Endothelial cell of umbilical vein (primary cell): ENCODE results near the gene ANKRD28. TPM values are rescaled to one million over a fixed set of nuclear protein-coding genes. Genes with fewer than 3 reads are reported as not detected.

Experiments
- BruUV-seq: library from RNA; stranded (reverse); fragments of 400-500 nt; replicated peaks from 2 replicates; lab custom pipeline; 2021; lab: Mats Ljungman, UMichigan
- CTCF ChIA-PET: fragments of 300-600, 350-600 bp; sonication (Branson Sonifier 250); formaldehyde crosslinking; loops from one replicate; lab custom pipeline; 2021; ENCODE audit warnings: antibody characterized with exemption, inconsistent platforms; lab: Charles Lee
- POLR2A ChIA-PET: fragments of 300-600, 350-600 bp; sonication (Branson Sonifier 250); formaldehyde crosslinking; loops from one replicate; lab custom pipeline; 2021; ENCODE audit warnings: antibody characterized with exemption, inconsistent platforms; lab: Charles Lee
- DNase-seq: peaks from one replicate; pipeline ENCODE4 v3.0.0-alpha.2; 2011; ENCODE audit warnings: low read depth, low spot score
- FAIRE-seq: peaks from 2 replicates; lab custom pipeline; 2011; peaks lifted over from hg19 to GRCh38; lab: Jason Lieb, UNC
- H2AFZ ChIP-seq: 2 replicates; pipeline ENCODE4 v1.6.0; 2012; ENCODE audit warnings: low read depth, low read length, control low read depth, inconsistent platforms
- H3K27ac ChIP-seq: 2 replicates; pipeline ENCODE4 v1.5.1; 2011; ENCODE audit warnings: low read depth, mild to moderate bottlenecking, control low read depth, low read length, moderate library complexity; ENCODE audit not compliant: insufficient read depth
- H3K27me3 ChIP-seq, 2 experiments: 2 replicates each; pipeline versions ENCODE4 v1.6.0 to v1.6.1; 2011; ENCODE audit warnings: low read length in 2 of 2, mixed read lengths in 1 of 2; ENCODE audit not compliant: control insufficient read depth in 2 of 2, insufficient read depth in 2 of 2
- H3K36me3 ChIP-seq, 2 experiments: 2 replicates in 1 of 2; 3 replicates in 1 of 2; pipeline ENCODE4 v1.5.1; 2011; ENCODE audit warnings: low read length in 2 of 2, mild to moderate bottlenecking in 1 of 2, moderate library complexity in 1 of 2; ENCODE audit not compliant: control insufficient read depth in 2 of 2, insufficient read depth in 2 of 2; ENCODE audit errors: extremely low read depth in 1 of 2
- H3K4me1 ChIP-seq: 3 replicates; pipeline ENCODE4 v1.5.1; 2011; ENCODE audit warnings: mild to moderate bottlenecking, low read length; ENCODE audit not compliant: control insufficient read depth, insufficient read depth; ENCODE audit errors: extremely low read depth
- H3K4me2 ChIP-seq: 2 replicates; pipeline ENCODE4 v1.6.1; 2011; ENCODE audit warnings: low read length, control low read depth, mixed read lengths; ENCODE audit not compliant: insufficient read depth
- H3K4me3 ChIP-seq, 3 experiments: fragments of 200-600 bp in 1 of 3; sonication (generic), shearing (Covaris generic) in 1 of 3; replicated peaks in 1 of 3; 2 replicates each; pipeline ENCODE4 v1.5.1; 2011 to 2016; ENCODE audit warnings: control low read depth in 3 of 3, low read length in 3 of 3, mild to moderate bottlenecking in 2 of 3, inconsistent platforms in 1 of 3, low read depth in 1 of 3, moderate library complexity in 1 of 3; ENCODE audit not compliant: insufficient read depth in 1 of 3
- H3K79me2 ChIP-seq: 2 replicates; pipeline ENCODE4 v1.6.0; 2012; ENCODE audit warnings: low read length, inconsistent platforms; ENCODE audit not compliant: control insufficient read depth, insufficient read depth
- H3K9ac ChIP-seq: replicated peaks from 2 replicates; pipeline ENCODE3; 2011; ENCODE audit warnings: low read length, control low read depth; ENCODE audit not compliant: insufficient read depth; ENCODE audit errors: extremely low read depth
- H3K9me1 ChIP-seq: replicated peaks from 3 replicates; pipeline ENCODE4 v1.6.0; 2011; ENCODE audit warnings: mild to moderate bottlenecking, low read length; ENCODE audit not compliant: control insufficient read depth, insufficient read depth; ENCODE audit errors: extremely low read depth
- H3K9me3 ChIP-seq: replicated peaks from 2 replicates; pipeline ENCODE4 v1.5.1; 2012; ENCODE audit warnings: low read length, inconsistent platforms; ENCODE audit not compliant: control insufficient read depth, insufficient read depth
- H4K20me1 ChIP-seq: replicated peaks from 2 replicates; pipeline ENCODE3; 2011; ENCODE audit warnings: mild to moderate bottlenecking, low read length; ENCODE audit not compliant: control insufficient read depth, insufficient read depth; ENCODE audit errors: extremely low read depth
- CTCF ChIP-seq, 2 donors: IDR thresholded peaks; 1 replicate in 1 of 2; 2 replicates in 1 of 2; pipeline ENCODE4 v1.5.1; 2011; ENCODE audit warnings: low read length in 2 of 2, mild to moderate bottlenecking in 2 of 2, moderate library complexity in 2 of 2, control low read depth in 1 of 2, inconsistent platforms in 1 of 2, low read depth in 1 of 2; ENCODE audit not compliant: insufficient read depth in 1 of 2; ENCODE audit errors: extremely low read depth in 1 of 2
- EZH2 ChIP-seq: IDR thresholded peaks from 2 replicates; pipeline ENCODE4 v1.6.1; 2012; ENCODE audit warnings: borderline replicate concordance, low read depth, mild to moderate bottlenecking, moderate library complexity, low read length, inconsistent platforms; ENCODE audit not compliant: severe bottlenecking
- FOS ChIP-seq: IDR thresholded peaks from 2 replicates; pipeline ENCODE4 v1.6.1; 2011; ENCODE audit warnings: mild to moderate bottlenecking, low read length, moderate library complexity, borderline replicate concordance; ENCODE audit not compliant: insufficient read depth
- GATA2 ChIP-seq: IDR thresholded peaks from 2 replicates; pipeline ENCODE4 v1.7.0; 2011; ENCODE audit warnings: low read depth, mild to moderate bottlenecking, moderate library complexity, mixed read lengths, low read length; ENCODE audit not compliant: insufficient read length, insufficient read depth
- JUN ChIP-seq: IDR thresholded peaks from 2 replicates; pipeline ENCODE4 v1.6.1; 2011; ENCODE audit warnings: borderline replicate concordance, low read depth; ENCODE audit not compliant: insufficient read length, insufficient read depth
- MYC ChIP-seq: IDR thresholded peaks from one replicate; pipeline ENCODE4 v1.6.1; 2011; ENCODE audit warnings: mild to moderate bottlenecking, low read depth, low read length
- POLR2A ChIP-seq: IDR thresholded peaks from 2 replicates; pipeline ENCODE4 v1.6.1; 2012; ENCODE audit warnings: low read depth, mild to moderate bottlenecking, control low read depth, low read length
- POLR2AphosphoS5 ChIP-seq: IDR thresholded peaks from 2 replicates; pipeline ENCODE4 v1.6.1; 2012; ENCODE audit warnings: low read depth, mild to moderate bottlenecking, control low read depth, low read length, moderate library complexity; ENCODE audit not compliant: insufficient read depth
- dilution Hi-C: fragments of 300-500 bp; cut with MboI; formaldehyde crosslinking; loops from one replicate; pipeline ENCODE4 v1.15.0; 2019; ENCODE audit warnings: low sequenced_read_pairs; ENCODE audit not compliant: extremely low pct_ligation_motif_present
- intact Hi-C: fragments of 100-400 bp; cut with micrococcal nuclease; formaldehyde crosslinking; loops from one replicate; pipeline ENCODE4 v1.10.0; 2022
- polyA plus RNA-seq, 4 experiments: library from polyadenylated mRNA; depleted of rRNA in 3 of 4; stranded (reverse) in 3 of 4; unstranded in 1 of 4; fragments of >200 nt; gene quantifications; 2 replicates each; pipeline versions ENCODE4 v1.2.1 to v1.2.3, GENCODE V29; 2011 to 2012; ENCODE audit warnings: missing spikeins in 1 of 4
- total RNA-seq: library from RNA; stranded (reverse); gene quantifications from 2 replicates; pipeline ENCODE4 v1.2.3, GENCODE V29; 2021
- TF ChIP-seq, protein P1 (sequence below): IDR thresholded peaks from 2 replicates; pipeline ENCODE4 v1.6.1; 2011; ENCODE audit not compliant: insufficient read depth, insufficient read length

Gene ANKRD28
- total and polyA plus RNA-seq, 2 donors (not counting 3 experiments of a cell fraction or from before 2014, with no cell fraction given) = 36.7 to 97.3 TPM

GRCh38 chr3:15758295-15758694, 39.5 kb downstream of the ANKRD28 start:
- no peak overlapping the region for H3K4me3 ChIP-seq
- H3K4me1 ChIP-seq = peaks cover 2% of the 10 kb centered on the region
- DNase-seq (no peak), FAIRE-seq (no peak)
- H3K27ac ChIP-seq = no peak overlapping the region
- no peaks in the 10 kb centered on the region for H4K20me1 ChIP-seq
- BruUV-seq = no TSS peak
- dilution Hi-C loops = no loop called here
- no peak overlapping the region for H3K9ac ChIP-seq
- H3K4me2 ChIP-seq = no peak overlapping the region
- peaks cover 15% of the 10 kb centered on the region for H3K79me2 ChIP-seq
- H3K9me3 ChIP-seq = no peaks in the 10 kb centered on the region
- H2AFZ ChIP-seq = no peak overlapping the region
- no peaks in the 10 kb centered on the region for H3K9me1 ChIP-seq
- CTCF ChIA-PET = interaction anchor here (1.7 to 1.8 kb wide), 2 partner anchors 9 to 38 kb away, joined by 4 to 7 read pairs; no protein-coding TSS in a partner anchor
- peaks cover 0 to 2% of the 10 kb centered on the region in 2 experiments for H3K36me3 ChIP-seq
- TF ChIP-seq, protein P1, sequence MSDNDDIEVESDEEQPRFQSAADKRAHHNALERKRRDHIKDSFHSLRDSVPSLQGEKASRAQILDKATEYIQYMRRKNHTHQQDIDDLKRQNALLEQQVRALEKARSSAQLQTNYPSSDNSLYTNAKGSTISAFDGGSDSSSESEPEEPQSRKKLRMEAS = no peak
- TF ChIP-seq EZH2 (no peak), MYC (no peak), CTCF (IDR thresholded peaks at IDR 0.05; ENCODE audit: extremely low read depth in 1 of 2, insufficient read depth in 1 of 2, low read depth in 1 of 2, low read length in 2 of 2) (no peak), FOS (no peak), GATA2 (no peak), POLR2AphosphoS5 (no peak), JUN (no peak), POLR2A (no peak)
- POLR2A ChIA-PET = no interaction called here
- no peaks in the 10 kb centered on the region for H3K27me3 ChIP-seq
- intact Hi-C loops = no loop called here
